H1 (cell line): ENCODE measurements around the gene CYP27C1. TPM values are rescaled to one million over a fixed set of nuclear protein-coding genes. Genes with fewer than 3 reads are reported as not detected.
A peak's percentile ranks its signal among the peaks of the same experiment; 100 is the strongest.

Experiments
- CTCF ChIA-PET: fragments of 300-600 bp; sonication (Branson Sonifier 250); formaldehyde crosslinking; loops from one replicate; lab custom pipeline; 2021; ENCODE audit not compliant: partially characterized antibody; lab: Charles Lee
- POLR2A ChIA-PET: fragments of 300-600 bp; sonication (Branson Sonifier 250); formaldehyde crosslinking; loops from one replicate; lab custom pipeline; 2021; ENCODE audit warnings: inconsistent platforms; ENCODE audit not compliant: partially characterized antibody; lab: Charles Lee
- DNase-seq, 2 experiments: peaks; one replicate each; pipeline versions ENCODE4 v3.0.0 to v3.0.0-alpha.2; 2010 to 2022; ENCODE audit warnings: low spot score in 2 of 2, low read depth in 1 of 2, mixed read lengths in 1 of 2
- FAIRE-seq: peaks from 2 replicates; lab custom pipeline; 2011; peaks lifted over from hg19 to GRCh38; lab: Jason Lieb, UNC
- H2AFZ ChIP-seq: 2 replicates; pipeline ENCODE4 v1.8.1; 2012; ENCODE audit warnings: low read length, inconsistent platforms
- H2AK5ac ChIP-seq: 2 replicates; pipeline ENCODE4 v1.6.1; 2013; ENCODE audit warnings: low read depth, low read length
- H2BK120ac ChIP-seq: replicated peaks from 2 replicates; pipeline ENCODE3; 2013; ENCODE audit warnings: low read depth, low read length, inconsistent platforms
- H2BK12ac ChIP-seq: 2 replicates; pipeline ENCODE4 v1.6.1; 2013; ENCODE audit warnings: low read depth, low read length
- H2BK15ac ChIP-seq: 2 replicates; pipeline ENCODE4 v1.6.1; 2013; ENCODE audit warnings: low read length
- H2BK20ac ChIP-seq: 2 replicates; pipeline ENCODE4 v1.6.1; 2013; ENCODE audit warnings: low read length
- H2BK5ac ChIP-seq: 2 replicates; pipeline ENCODE4 v1.6.1; 2013; ENCODE audit warnings: low read depth, low read length
- H3K14ac ChIP-seq: 2 replicates; pipeline ENCODE4 v1.6.1; 2013; ENCODE audit warnings: inconsistent platforms; ENCODE audit not compliant: insufficient read length
- H3K18ac ChIP-seq: 2 replicates; pipeline ENCODE4 v1.6.1; 2013; ENCODE audit warnings: low read length; ENCODE audit errors: extremely low read depth
- H3K23ac ChIP-seq: 2 replicates; pipeline ENCODE4 v1.6.1; 2013; ENCODE audit warnings: inconsistent platforms; ENCODE audit not compliant: insufficient read length
- H3K23me2 ChIP-seq: 2 replicates; pipeline ENCODE4 v1.6.1; 2013; ENCODE audit warnings: low read depth, low read length
- H3K27ac ChIP-seq: 2 replicates; pipeline ENCODE4 v1.6.1; 2011; ENCODE audit warnings: low read depth, low read length, inconsistent platforms
- H3K27me3 ChIP-seq, 4 experiments: replicated peaks in 1 of 4; 1 replicate in 1 of 4; 2 replicates in 3 of 4; pipeline versions ENCODE4 v1.6.1 to v1.8.1; 2011 to 2013; ENCODE audit warnings: low read length in 3 of 4, mild to moderate bottlenecking in 3 of 4, inconsistent platforms in 2 of 4, mixed read lengths in 2 of 4, moderate library complexity in 1 of 4; ENCODE audit not compliant: control insufficient read depth in 3 of 4, insufficient read depth in 3 of 4; ENCODE audit errors: extremely low read depth in 1 of 4
- H3K36me3 ChIP-seq, 4 experiments: 2 replicates each; pipeline versions ENCODE4 v1.6.1 to v1.8.1; 2011 to 2013; ENCODE audit warnings: mild to moderate bottlenecking in 4 of 4, low read length in 3 of 4, moderate library complexity in 2 of 4, control low read depth in 1 of 4, inconsistent platforms in 1 of 4; ENCODE audit not compliant: insufficient read depth in 4 of 4, control insufficient read depth in 2 of 4
- H3K4ac ChIP-seq: replicated peaks from 2 replicates; pipeline ENCODE3; 2013; ENCODE audit warnings: low read length, low read depth, mixed read lengths, inconsistent platforms; ENCODE audit not compliant: insufficient read length
- H3K4me1 ChIP-seq, 4 experiments: replicated peaks in 1 of 4; 1 replicate in 1 of 4; 2 replicates in 3 of 4; pipeline versions ENCODE4 v1.6.1 to v1.8.1; 2011 to 2013; ENCODE audit warnings: low read length in 3 of 4, inconsistent platforms in 2 of 4, mixed read lengths in 1 of 4; ENCODE audit not compliant: insufficient read depth in 4 of 4, control insufficient read depth in 3 of 4
- H3K4me2 ChIP-seq, 2 experiments: 2 replicates each; pipeline versions ENCODE4 v1.6.1 to v1.8.1; 2011 to 2013; ENCODE audit warnings: low read depth in 2 of 2, low read length in 2 of 2, control low read depth in 1 of 2, inconsistent platforms in 1 of 2, mild to moderate bottlenecking in 1 of 2; ENCODE audit not compliant: insufficient read depth in 1 of 2
- H3K4me3 ChIP-seq, 4 experiments: fragments of 200-600, 300-600 bp in 1 of 4; sonication (generic), shearing (Covaris generic), sonication (Bioruptor Twin) in 1 of 4; 2 replicates each; pipeline versions ENCODE4 v1.5.1 to v1.8.1; 2011 to 2016; ENCODE audit warnings: low read length in 4 of 4, low read depth in 3 of 4, control low read depth in 2 of 4, inconsistent platforms in 2 of 4, mild to moderate bottlenecking in 2 of 4, mixed read lengths in 1 of 4, moderate library complexity in 1 of 4; ENCODE audit not compliant: insufficient read depth in 2 of 4; ENCODE audit errors: extremely low read depth in 1 of 4
- H3K56ac ChIP-seq: replicated peaks from 2 replicates; pipeline ENCODE3; 2013; ENCODE audit warnings: low read depth, mild to moderate bottlenecking, mixed read lengths, low read length, inconsistent platforms; ENCODE audit not compliant: insufficient read length
- H3K79me1 ChIP-seq: 2 replicates; pipeline ENCODE4 v1.6.1; 2013; ENCODE audit warnings: low read depth, low read length, control low read depth
- H3K79me2 ChIP-seq, 2 experiments: 2 replicates each; pipeline versions ENCODE4 v1.6.1 to v1.8.1; 2012 to 2013; ENCODE audit warnings: low read length in 2 of 2, mild to moderate bottlenecking in 2 of 2, inconsistent platforms in 1 of 2; ENCODE audit not compliant: insufficient read depth in 2 of 2, control insufficient read depth in 1 of 2
- H3K9ac ChIP-seq, 4 experiments: replicated peaks in 1 of 4; 1 replicate in 1 of 4; 2 replicates in 3 of 4; pipeline versions ENCODE4 v1.6.1 to v1.8.1; 2011 to 2013; ENCODE audit warnings: low read depth in 3 of 4, low read length in 3 of 4, control low read depth in 2 of 4, mild to moderate bottlenecking in 2 of 4, moderate library complexity in 2 of 4, inconsistent platforms in 1 of 4; ENCODE audit errors: extremely low read depth in 1 of 4
- H3K9me3 ChIP-seq, 2 experiments: 2 replicates each; pipeline versions ENCODE4 v1.6.1 to v1.8.1; 2012 to 2013; ENCODE audit warnings: mild to moderate bottlenecking in 2 of 2, moderate library complexity in 2 of 2, control low read depth in 1 of 2, inconsistent platforms in 1 of 2, low read depth in 1 of 2, low read length in 1 of 2, mixed read lengths in 1 of 2; ENCODE audit not compliant: insufficient read depth in 2 of 2
- H4K20me1 ChIP-seq, 2 experiments: replicated peaks in 1 of 2; 2 replicates each; pipeline versions ENCODE3 to v1.8.1; 2011 to 2013; ENCODE audit warnings: inconsistent platforms in 2 of 2, low read length in 2 of 2, mild to moderate bottlenecking in 1 of 2; ENCODE audit not compliant: insufficient read depth in 2 of 2, control insufficient read depth in 1 of 2
- H4K5ac ChIP-seq: 2 replicates; pipeline ENCODE4 v1.6.1; 2013; ENCODE audit warnings: low read length, low read depth, mixed read lengths, inconsistent platforms; ENCODE audit not compliant: insufficient read length
- H4K8ac ChIP-seq: 2 replicates; pipeline ENCODE4 v1.8.0; 2013; ENCODE audit warnings: mild to moderate bottlenecking, moderate library complexity, low read length, inconsistent platforms; ENCODE audit not compliant: insufficient read depth; ENCODE audit errors: extremely low read depth
- H4K91ac ChIP-seq: replicated peaks from 2 replicates; pipeline ENCODE3; 2013; ENCODE audit warnings: low read length, mixed read lengths, inconsistent platforms; ENCODE audit not compliant: insufficient read length
- CREB1 ChIP-seq: IDR thresholded peaks from 2 replicates; pipeline ENCODE4 v1.6.1; 2012; ENCODE audit warnings: inconsistent platforms
- EGR1 ChIP-seq: IDR thresholded peaks from 2 replicates; pipeline ENCODE4 v1.6.1; 2011; ENCODE audit warnings: low read depth, low read length, borderline replicate concordance
- GTF2F1 ChIP-seq: IDR thresholded peaks from 2 replicates; pipeline ENCODE4 v1.6.1; 2012; ENCODE audit warnings: low read depth, low read length, improper control_type of control experiment, borderline replicate concordance
- HDAC6 ChIP-seq: IDR thresholded peaks from one replicate; pipeline ENCODE4 v1.7.1; 2012; ENCODE audit warnings: low read depth, mild to moderate bottlenecking, inconsistent platforms, low read length, moderate library complexity
- KDM5A ChIP-seq: fragments of 200-600 bp; IDR thresholded peaks from 2 replicates; pipeline ENCODE4 v1.7.1; 2012; ENCODE audit warnings: mild to moderate bottlenecking, low read length, inconsistent platforms, mixed read lengths
- PHF8 ChIP-seq: fragments of 200-600 bp; sonication (generic); conservative IDR thresholded peaks from 2 replicates; pipeline ENCODE4 v1.7.1; 2012; ENCODE audit warnings: low read depth, mild to moderate bottlenecking, inconsistent platforms, low read length, moderate library complexity
- POLR2A ChIP-seq, 2 experiments: IDR thresholded peaks; 1 replicate in 1 of 2; 2 replicates in 1 of 2; pipeline ENCODE4 v1.6.1; 2011; ENCODE audit warnings: low read depth in 2 of 2, low read length in 2 of 2, mild to moderate bottlenecking in 2 of 2; ENCODE audit errors: control extremely low read depth in 1 of 2
- POU5F1 ChIP-seq: IDR thresholded peaks from 2 replicates; pipeline ENCODE4 v1.6.1; 2011; ENCODE audit warnings: low read depth, mild to moderate bottlenecking, low read length, moderate library complexity
- SP4 ChIP-seq: IDR thresholded peaks from 2 replicates; pipeline ENCODE4 v1.6.1; 2012; ENCODE audit warnings: low read length, inconsistent platforms
- TBP ChIP-seq: IDR thresholded peaks from 2 replicates; pipeline ENCODE4 v1.6.1; 2011; ENCODE audit warnings: low read depth, low read length, improper control_type of control experiment
- TEAD4 ChIP-seq: IDR thresholded peaks from 2 replicates; pipeline ENCODE4 v1.6.1; 2012; ENCODE audit warnings: low read depth, low read length, inconsistent platforms, mixed read lengths
- WGBS, 2 experiments: shearing (Covaris generic) in 1 of 2; methylation state at CpG; one replicate each; pipeline versions ENCODE4 v1.1.6 to v1.1.7; 2013 to 2015; ENCODE audit warnings: low lambda C conversion rate in 2 of 2, mixed read lengths in 2 of 2, inconsistent platforms in 1 of 2, low coverage in 1 of 2, missing lambda C conversion rate in 1 of 2; ENCODE audit not compliant: insufficient replicate concordance in 2 of 2, insufficient coverage in 1 of 2, insufficient read length in 1 of 2; ENCODE audit errors: extremely low coverage in 1 of 2, missing lambda C conversion rate in 1 of 2; 5-methylcytosine and 5-hydroxymethylcytosine counted together
- polyA plus RNA-seq, 7 experiments: library from polyadenylated mRNA; depleted of rRNA in 3 of 7; stranded (reverse) in 5 of 7; unstranded in 2 of 7; fragments of >200 nt in 5 of 7; fragments of 200-250 nt in 2 of 7; gene quantifications; 1 replicate in 5 of 7; 2 replicates in 1 of 7; 4 replicates in 1 of 7; pipeline versions ENCODE4 v1.2.1 to v1.2.3, GENCODE V29; 2011 to 2013; ENCODE audit warnings: missing spikeins in 2 of 7, mixed read lengths in 2 of 7
- total RNA-seq: library from RNA; stranded (reverse); fragmentation: NEBNext Ultra II Directional; extraction: Animal tissue kit (Norgen Biotek cat#: 25700); gene quantifications from 2 replicates; pipeline ENCODE4 v1.2.1, GENCODE V29; 2021
- TF ChIP-seq, protein P1 (sequence below): IDR thresholded peaks from 2 replicates; pipeline ENCODE4 v1.6.1; 2012; ENCODE audit warnings: inconsistent platforms

Gene CYP27C1
- total and polyA plus RNA-seq, 2 of the 8 experiments (the other 6 are each of a cell fraction or from before 2014, with no cell fraction given): 1.3 to 3.2 TPM

- no peaks in the 10 kb centered on the region for H3K36me3 ChIP-seq
- peak overlapping the region; percentile 31 for H4K5ac ChIP-seq
- no peak overlapping the region for H3K14ac ChIP-seq
- no peaks in the 10 kb centered on the region for H3K27me3 ChIP-seq
- H3K4ac ChIP-seq: no peak overlapping the region
- H2BK12ac ChIP-seq: no peak overlapping the region
- H4K91ac ChIP-seq: peak overlapping the region; percentile 56
- whole genome bisulfite sequencing, 2 experiments: 69% methylated on average over 16 of the region's 16 CpGs; no CpG with 5 or more reads in 1 of the 2 experiments
- POLR2A ChIA-PET: interaction anchor here (0.7 to 1.1 kb wide), 2 partner anchors 16 to 53 kb away, joined by 3 read pairs; no protein-coding TSS in a partner anchor
- H3K18ac ChIP-seq: no peak overlapping the region; the same call in none of the 2 replicates
- no peak overlapping the region for H3K23ac ChIP-seq
- H3K4me1 ChIP-seq: peaks cover 0 to 8% (median 5%) of the 10 kb centered on the region in 4 experiments; a peak in 4 of 7 replicates
- no peaks in the 10 kb centered on the region for H3K23me2 ChIP-seq
- H4K20me1 ChIP-seq: no peaks in the 10 kb centered on the region
- H3K9ac ChIP-seq: no peak overlapping the region; a peak in 1 of 7 replicates
- H2BK120ac ChIP-seq: no peak overlapping the region
- H3K79me1 ChIP-seq: no peaks in the 10 kb centered on the region
- H2BK15ac ChIP-seq: 0 out of 2 replicates have a peak overlapping the region, but pooled peaks have one; percentile 29
- 0 out of 2 replicates have a peak overlapping the region, but pooled peaks have one; percentile 39 for H2BK5ac ChIP-seq
- H3K9me3 ChIP-seq: 0 out of 4 replicates have a peak, but pooled peaks cover 0 to 4% of the 10 kb centered on the region in 2 experiments
- peak overlapping the region; percentile 57; the same call in 1 of the 2 replicates for H4K8ac ChIP-seq
- peak overlapping the region; percentile 75; the same call in 1 of the 2 replicates for H2BK20ac ChIP-seq
- DNase-seq: peak; percentile 57 to 81
- H2AK5ac ChIP-seq: no peak overlapping the region
- peak overlapping the region; percentile 59; the same call in 1 of the 2 replicates for H2AFZ ChIP-seq
- no peak overlapping the region for H3K27ac ChIP-seq
- no peaks in the 10 kb centered on the region for H3K79me2 ChIP-seq
- FAIRE-seq: peak; percentile 86
- no peak overlapping the region for H3K4me3 ChIP-seq
- H3K56ac ChIP-seq: no peak overlapping the region
- H3K4me2 ChIP-seq: peak overlapping the region; percentile 4 to 41; a peak in 1 of 4 replicates
- CTCF ChIA-PET: interaction anchor here (0.7 to 5.5 kb wide), 25 partner anchors 9 to 114 kb away, joined by 3 to 39 read pairs (median 5); no protein-coding TSS in a partner anchor
- no peak for TF ChIP-seq KDM5A
- no peak for TF ChIP-seq HDAC6
- TF ChIP-seq TEAD4: no peak
- no peak for TF ChIP-seq TBP
- TF ChIP-seq EGR1: no peak
- no peak for TF ChIP-seq POU5F1
- TF ChIP-seq, protein P1, sequence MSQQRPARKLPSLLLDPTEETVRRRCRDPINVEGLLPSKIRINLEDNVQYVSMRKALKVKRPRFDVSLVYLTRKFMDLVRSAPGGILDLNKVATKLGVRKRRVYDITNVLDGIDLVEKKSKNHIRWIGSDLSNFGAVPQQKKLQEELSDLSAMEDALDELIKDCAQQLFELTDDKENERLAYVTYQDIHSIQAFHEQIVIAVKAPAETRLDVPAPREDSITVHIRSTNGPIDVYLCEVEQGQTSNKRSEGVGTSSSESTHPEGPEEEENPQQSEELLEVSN: peak; percentile 55; the same call in 1 of the 2 replicates
- no peak for TF ChIP-seq GTF2F1
- TF ChIP-seq SP4: no peak
- TF ChIP-seq CREB1: no peak
- TF ChIP-seq POLR2A (IDR thresholded peaks at IDR 0.05; ENCODE audit: control extremely low read depth in 1 of 2, low read depth in 2 of 2, low read length in 2 of 2): no peak
- no peak for TF ChIP-seq PHF8
Observed at GRCh38 chr2:127157651-127158485, 62.2 kb downstream of the CYP27C1 start.
